ENCODE data around the gene KCNJ18.
"Not testable (repeated sequence)": the region's sequence is repeated elsewhere in the genome, so short reads cannot be mapped to it uniquely, and the experiment has no call there.

The KCNJ18 gene

DNA sequence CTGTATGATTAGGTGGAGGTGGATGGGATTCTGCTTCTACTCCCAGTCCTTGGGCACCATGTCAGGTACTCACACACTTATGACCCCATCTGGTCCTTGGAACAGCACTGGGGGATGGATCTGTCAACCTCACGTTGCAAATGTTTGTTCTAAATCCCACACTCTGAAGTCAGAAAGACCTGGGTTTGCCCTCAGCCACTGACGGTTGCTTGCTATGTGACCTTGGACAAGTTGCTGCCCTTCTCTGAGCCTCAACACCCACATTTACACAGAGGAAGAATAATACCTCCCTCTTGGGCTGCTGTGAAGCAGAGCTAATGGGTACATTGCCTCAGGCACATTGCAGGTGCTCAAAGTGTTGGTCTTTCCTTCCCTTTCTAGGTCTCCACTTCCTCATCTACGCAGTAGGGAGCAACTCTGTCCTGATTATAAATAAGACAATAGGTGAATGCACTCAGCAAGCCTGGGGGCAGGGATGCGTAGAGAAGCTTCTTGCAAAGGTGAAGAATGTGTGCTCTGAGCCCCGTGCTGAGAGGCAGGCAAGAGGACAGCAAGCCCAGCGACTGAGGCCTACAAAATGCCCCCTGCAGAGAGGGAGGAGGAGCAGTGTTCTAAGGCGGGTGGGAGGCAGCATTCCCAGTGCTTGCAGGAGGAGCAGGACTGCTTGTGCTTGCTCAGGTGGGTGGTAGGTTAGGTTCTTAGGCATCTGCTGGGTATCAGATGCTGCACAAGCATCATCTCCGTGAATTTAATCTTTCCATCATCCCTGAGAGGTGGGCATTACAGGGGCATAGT is 21.8 kb upstream of the KCNJ18 start:
- not testable (repeated sequence) for FAIRE-seq; DNase-seq (ENCODE audit: insufficient read length, low spot score)

DNA sequence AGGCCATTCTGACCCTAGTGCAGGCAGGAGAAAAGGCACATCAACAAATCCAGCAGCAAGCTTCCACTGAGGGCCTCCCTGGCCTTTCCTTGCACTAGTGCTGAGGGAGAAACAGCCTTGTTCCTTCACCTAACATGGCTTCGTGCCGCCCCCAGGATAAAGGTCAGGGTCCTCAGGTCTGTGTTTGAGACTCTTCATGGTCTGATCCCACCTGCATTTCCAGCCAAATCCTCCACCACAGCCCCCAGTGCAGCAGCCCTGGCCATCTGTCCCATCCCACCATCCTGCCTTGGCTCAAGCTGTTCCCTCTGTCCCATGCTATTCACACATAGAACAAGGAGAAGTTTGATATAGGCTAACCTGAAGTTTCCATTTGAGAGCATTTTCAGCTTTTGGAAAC is 20.9 kb upstream of the KCNJ18 start:
- DNase-seq (ENCODE audit: insufficient read length, low spot score); FAIRE-seq: not testable (repeated sequence)

DNA sequence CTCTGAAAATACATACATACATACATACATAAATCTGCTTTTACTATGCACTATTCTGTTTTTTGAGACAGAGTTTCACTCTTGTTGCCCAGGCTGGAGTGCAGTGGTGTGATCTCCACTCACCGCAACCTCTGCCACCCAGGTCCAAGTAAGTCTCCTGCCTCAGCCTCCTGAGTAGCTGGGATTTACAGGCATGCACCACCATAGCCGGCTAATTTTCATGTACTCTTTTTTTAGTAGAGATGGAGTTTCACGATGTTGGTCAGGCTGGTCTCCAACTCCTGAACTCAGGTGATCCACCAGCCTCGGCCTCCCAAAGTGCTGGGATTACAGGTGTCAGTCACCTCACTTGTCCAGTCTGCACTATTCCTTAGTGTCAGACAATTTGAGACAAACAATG is 20.5 kb upstream of the KCNJ18 start:
- FAIRE-seq: not testable (repeated sequence)

DNA sequence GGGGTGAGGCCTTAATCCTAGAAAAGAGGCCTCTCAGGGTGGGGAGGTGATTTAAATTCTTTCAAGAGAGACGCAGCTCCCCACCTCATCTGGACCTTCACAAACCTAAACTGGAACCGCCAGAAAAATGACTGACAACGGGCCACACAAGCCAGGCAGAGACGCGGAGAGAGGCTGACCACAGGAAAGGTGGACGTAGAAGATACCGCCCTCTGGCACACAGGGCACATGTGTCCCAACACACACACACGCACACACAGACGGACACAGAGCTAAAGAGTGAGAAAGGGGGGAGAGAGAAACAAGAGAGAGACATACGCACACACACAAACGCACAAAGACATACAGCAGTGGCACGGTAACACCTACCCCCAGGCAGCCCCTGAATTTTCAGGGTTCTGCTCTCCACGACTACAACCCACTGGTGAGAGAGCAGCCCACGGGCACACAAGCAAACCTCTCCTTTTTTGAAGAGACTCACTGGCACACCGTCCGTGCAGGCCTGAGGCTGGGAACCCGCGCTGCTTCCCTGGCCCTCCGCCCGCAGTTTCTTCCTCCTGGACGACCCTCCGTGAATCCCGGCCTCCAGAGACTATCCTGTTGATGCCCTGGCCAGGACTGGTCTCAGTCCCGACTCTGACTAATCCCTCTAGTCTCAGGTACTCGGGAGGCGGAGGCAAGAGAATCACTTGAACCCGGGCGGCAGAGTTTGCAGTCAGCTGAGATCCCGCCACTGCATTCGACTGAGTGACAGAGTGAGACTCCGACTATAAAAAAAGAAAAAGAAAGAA is 18.7 kb upstream of the KCNJ18 start:
- not testable (repeated sequence) for FAIRE-seq; DNase-seq (ENCODE audit: insufficient read length, low spot score)

More for the DNA sequence above, 20.5 kb upstream of the KCNJ18 start:
- not testable (repeated sequence) for DNase-seq (ENCODE audit: insufficient read length, low spot score)

DNA sequence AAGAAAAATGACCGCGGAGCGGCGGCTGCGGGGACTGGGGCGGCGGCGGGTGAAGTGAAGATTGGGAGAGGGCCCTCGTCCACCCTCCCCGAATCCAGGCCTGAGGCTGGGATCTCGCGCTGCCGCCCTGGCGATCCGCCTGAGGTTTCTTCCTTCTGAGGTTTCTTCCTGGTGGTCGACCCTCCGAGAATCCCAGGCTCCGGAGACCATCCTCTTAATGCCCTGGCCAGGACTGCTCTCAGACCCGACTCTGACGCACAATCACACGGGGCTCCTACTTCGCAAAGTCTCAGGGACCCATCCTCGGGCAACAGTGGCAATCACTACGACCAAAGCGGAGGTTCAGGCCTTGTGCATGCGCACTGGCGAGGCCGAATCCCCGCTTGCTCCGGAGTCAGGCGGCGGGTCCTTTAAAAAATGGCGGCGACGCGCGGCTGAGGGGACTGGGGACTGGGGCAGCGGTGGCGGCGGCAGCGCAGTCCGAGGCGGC is 18.0 kb upstream of the KCNJ18 start:
- no peak for FAIRE-seq

DNA sequence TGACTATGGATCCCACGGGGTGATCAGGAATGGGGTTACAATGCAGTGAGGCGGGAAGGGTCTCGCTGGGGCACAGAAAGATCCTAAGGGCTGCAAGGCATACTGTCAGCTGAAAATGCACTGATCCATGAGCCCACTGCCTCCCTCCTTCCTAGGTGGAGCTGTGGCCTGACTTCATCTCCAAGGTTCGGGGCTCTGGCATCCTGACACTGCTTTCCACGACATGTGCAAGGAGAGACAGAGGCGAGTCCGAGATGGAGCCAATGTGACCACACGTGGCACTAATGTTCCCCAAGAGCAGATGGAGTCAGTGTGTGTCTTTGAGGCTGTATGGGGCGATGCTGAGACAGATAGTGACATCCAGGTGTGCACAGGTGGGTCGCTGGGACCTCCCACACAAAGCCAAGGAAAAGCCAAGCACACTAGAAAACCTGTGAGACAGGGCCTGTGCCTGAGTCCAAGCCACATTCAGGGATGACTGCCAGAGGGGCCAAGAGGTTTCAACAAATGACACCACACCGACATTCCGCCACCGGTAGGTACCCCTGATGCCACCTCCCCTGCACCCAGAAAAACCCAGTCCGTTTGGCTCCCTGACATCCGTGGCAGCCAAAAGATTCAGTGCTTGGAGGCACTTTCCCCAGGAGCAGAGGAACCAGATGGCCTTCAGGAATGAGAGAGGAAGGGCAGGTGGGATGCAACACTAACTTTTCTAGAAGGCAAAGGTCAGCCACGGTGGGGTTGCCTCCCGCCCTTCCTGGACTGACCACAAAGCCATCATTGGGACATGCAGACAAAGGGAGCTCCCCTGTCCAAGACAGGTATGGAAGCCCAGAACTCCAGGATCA is 17.2 kb upstream of the KCNJ18 start:
- not testable (repeated sequence) for FAIRE-seq; DNase-seq (ENCODE audit: insufficient read length, low spot score)

More for the DNA sequence above, 18.0 kb upstream of the KCNJ18 start:
- DNase-seq (ENCODE audit: insufficient read length, low spot score): no peak

DNA sequence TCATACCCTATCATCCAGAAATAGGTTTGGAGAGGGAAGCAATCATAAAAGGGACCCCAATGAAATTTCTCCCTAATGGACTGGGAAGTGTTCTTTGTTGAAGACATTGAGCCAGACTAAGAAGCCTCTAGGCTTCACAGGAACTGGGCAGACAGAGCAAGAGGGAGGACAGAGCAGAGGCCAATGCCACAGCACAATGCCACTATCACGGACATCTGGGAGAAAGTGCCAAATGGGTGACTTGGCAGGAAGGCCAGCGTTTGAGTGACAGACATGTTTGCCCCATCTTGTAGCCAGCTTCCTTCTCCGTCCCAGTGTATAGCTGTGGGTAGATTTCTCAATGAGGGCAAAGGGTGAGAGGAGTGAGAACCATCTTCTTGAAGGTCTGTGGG is 16.6 kb upstream of the KCNJ18 start:
- not testable (repeated sequence) for FAIRE-seq; DNase-seq (ENCODE audit: insufficient read length, low spot score)

DNA sequence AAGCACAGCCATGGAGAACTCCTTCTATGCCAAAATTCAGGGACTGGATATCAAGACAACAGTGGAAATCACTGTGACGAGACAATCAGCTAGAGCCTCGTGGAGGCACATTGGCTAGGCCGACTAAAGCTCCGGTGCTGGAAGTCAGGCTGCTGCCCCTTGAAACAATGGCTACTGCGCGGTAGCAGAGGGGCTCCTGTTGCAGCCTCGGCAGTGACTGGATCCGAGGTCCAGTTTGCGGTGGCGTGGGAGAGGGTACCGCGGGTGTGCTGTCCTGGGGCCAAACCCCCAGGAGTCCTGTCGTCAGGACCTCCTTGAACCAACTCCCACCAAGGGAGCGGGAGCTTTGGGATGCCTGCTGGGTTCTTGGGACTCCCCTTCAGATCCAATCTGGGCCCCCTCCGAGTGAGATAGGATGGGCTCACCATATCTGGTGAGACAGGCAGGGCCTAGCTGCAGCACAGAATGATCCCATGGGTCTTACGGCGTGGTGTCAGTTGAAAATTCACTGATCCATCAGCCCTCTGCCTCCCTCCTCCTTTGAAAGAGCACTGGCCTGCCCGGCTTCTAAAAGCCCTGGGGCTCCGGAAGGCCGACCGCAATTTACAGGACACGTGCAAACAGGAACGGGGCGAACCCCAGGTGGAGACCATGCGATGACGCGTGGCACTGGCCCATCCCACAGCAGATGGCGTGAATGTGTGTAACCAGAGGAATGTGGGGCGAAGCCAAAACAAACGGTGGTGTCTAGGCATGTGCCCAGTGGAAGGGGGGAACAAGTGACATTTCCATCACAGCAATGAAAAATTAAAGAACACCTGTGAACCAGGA is 15.8 kb upstream of the KCNJ18 start:
- DNase-seq (ENCODE audit: insufficient read length, low spot score) (no peak), FAIRE-seq (no peak)

DNA sequence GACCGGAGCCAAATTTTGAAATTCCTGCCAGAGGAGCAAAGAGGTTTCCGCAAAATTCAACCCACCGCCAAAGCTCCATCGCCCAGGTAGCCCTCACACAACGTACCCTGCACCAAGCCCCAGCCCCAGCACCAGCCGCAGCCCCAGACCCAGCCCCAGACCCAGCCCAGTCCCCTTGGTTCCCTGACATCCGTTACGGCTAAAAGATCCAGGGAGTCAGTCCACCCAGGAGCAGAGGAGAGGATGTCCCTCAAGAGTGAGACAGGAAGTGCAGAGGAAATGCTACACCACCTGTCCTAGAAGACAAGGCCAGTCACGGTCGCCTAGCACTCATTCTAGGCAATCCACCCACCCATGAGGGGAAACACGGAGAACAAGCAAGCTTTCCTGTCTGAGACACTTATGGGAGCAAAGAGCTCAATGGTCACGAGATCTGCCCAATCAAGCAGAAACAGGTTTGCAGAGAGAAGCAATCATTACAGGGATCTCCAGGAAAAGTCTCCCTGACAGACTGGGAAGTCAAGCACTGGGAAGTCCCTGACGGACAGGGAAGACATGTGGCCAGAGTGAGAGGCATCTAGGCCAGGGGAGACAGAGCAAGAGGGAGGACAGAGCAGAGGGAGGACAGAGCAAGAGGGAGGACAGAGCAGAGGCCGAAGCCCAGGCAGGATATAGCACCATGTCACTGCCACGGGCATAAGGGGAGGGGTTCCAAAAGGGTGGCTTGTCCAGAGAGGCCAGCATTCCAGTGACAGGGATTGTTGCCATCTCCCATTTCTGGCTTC is 15.0 kb upstream of the KCNJ18 start:
- DNase-seq (ENCODE audit: insufficient read length, low spot score) (no peak), FAIRE-seq (no peak)

DNA sequence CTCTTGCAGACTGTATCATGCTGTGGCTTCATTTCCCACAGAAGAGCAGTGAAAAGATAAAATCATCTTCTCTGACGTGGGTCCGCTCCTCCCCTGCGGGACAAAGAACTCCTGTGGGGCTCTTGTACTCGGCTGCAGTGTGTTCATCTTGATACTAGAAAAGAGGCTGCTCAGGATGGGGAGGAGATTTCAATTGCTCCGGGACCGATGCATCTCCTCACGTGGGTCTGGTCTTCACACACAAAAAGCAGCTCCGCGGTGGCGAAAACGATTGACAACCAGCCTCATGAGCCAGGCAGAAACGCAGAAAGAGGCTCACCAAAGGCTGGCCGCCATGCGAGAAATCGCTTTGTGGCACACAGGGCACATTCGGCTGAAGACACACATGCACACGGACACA is 14.4 kb upstream of the KCNJ18 start:
- FAIRE-seq (no peak), DNase-seq (ENCODE audit: insufficient read length, low spot score) (no peak)

DNA sequence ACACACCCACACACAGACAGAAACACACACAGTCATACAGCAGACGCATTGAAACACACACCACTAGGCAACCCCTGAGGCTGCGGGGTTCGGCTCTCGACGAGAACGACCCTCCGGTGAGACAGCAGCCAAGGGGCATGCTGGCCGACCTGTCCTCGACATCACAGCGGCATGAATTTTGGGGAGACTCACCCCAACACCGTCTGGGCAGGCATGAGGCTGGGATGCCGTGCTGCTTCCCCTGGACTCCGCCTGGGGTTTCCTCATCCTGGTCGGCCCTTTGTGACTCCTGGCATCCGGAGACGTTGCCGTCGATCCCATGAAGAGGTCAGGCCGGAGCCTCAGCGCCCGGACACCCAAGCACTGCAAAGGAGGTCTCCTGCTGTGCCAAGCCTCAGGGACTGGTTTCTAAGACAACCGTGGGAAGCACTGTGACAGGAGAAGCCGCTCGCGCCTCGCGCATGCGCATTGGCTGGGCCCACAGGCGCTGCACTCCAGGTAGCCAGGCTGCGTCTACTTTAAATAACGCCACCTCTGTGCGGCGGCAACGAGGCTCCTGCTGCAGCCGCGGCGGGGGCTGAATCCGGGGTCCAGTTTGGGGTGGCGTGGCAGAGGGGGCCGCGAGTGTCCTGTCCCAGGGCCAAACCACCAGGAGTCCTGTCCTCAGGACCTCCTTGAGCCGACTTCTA is 13.8 kb upstream of the KCNJ18 start:
- no peak for FAIRE-seq
- no peak for DNase-seq (ENCODE audit: insufficient read length, low spot score)

DNA sequence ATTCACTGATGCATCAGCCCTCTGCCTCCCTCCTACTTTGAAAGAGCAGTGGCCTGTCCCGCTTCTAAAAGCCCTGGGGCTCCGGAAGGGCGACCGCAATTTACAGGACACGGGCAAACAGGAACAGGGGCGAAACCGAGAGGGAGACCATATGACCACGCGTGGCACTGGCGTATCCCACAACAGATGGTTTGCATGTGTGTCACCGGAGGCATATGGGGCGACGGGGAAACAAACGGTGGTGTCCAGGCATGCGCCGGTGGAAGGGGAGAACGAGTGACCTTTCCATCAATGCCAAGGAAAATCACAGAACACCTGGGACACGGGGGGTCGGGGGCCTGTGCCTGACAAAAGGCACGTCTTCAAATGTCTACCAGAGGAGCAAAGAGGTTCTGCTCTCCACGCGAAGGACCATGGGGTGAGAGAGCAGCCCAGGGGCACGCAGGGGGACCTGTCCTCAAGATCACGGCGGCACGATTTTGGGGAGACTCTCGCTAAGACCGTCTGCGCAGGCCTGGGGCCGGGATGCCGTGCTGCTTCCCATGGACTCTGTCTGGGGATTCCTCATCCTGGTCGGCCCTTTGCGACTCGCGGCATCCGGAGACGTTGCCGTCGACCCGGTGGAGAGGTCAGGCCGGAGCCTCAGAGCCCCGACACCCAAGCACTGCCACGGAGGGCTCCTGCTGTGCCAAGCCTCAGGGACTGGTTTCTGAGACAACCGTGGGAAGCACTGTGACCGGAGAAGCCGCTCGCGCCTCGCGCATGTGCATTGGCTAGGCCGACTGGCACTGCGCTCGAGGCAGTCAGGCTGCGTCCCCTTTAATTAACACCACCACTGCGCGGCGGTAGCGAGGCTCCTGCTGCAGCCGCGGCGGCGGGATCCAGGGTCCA is 12.8 kb upstream of the KCNJ18 start:
- DNase-seq (ENCODE audit: insufficient read length, low spot score) (no peak), FAIRE-seq (no peak)

DNA sequence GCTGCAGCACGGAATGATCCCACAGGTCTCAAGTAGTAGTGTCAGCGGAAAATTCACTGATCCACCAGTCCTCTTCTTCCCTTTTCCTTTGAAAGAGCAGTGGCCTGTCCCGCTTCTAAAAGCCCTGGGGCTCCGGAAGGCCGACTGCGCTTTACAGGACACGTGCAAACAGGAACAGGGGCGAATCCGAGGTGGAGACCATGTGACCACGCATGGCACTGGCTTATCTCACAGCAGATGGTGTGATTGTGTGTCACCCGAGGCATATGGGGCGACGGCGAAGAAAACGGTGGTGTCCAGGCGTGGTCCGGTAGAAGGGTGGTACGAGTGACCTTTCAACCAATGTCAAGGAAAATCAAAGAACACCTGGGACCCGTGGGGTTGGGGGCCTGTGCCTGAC is 12.0 kb upstream of the KCNJ18 start:
- FAIRE-seq (no peak), DNase-seq (ENCODE audit: insufficient read length, low spot score) (no peak)

DNA sequence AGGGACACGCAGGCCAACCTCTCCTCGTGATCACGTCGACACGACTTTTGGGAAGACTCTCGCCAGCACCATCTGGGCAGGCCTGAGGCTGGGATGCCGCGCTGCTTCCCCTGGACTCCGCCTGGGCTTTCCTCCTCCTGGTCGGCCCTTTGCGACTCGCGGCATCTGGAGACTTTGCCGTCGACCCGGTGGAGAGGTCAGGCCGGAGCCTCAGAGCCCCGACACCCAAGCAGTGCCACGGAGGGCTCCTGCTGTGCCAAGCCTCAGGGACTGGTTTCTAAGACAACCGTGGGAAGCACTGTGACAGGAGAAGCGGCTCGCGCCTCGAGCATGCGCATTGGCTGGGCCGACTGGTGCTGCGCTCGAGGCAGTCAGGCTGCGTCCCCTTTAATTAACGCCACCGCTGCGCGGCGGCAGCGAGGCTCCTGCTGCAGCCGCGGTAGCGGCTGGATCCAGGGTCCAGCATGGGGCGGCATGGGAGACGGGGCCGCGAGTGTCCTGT is 11.4 kb upstream of the KCNJ18 start:
- not testable (repeated sequence) for DNase-seq (ENCODE audit: insufficient read length, low spot score); FAIRE-seq

DNA sequence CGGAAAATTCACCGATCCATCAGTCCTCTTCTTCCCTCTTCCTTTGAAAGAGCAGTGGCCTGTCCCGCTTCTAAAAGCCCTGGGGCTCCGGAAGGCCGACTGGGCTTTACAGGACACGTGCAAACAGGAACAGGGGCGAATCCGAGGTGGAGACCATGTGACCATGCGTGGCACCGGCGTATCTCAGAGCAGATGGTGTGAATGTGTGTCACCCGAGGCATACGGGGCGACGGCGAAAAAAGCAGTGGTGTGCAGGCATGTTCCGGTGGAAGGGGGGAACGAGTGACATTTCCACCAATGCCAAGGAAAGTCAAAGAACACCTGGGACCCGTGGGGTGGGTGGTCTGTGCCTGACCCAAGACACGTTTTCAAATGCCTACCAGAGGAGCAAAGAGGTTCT is 10.7 kb upstream of the KCNJ18 start:
- DNase-seq (ENCODE audit: insufficient read length, low spot score); FAIRE-seq: not testable (repeated sequence)

DNA sequence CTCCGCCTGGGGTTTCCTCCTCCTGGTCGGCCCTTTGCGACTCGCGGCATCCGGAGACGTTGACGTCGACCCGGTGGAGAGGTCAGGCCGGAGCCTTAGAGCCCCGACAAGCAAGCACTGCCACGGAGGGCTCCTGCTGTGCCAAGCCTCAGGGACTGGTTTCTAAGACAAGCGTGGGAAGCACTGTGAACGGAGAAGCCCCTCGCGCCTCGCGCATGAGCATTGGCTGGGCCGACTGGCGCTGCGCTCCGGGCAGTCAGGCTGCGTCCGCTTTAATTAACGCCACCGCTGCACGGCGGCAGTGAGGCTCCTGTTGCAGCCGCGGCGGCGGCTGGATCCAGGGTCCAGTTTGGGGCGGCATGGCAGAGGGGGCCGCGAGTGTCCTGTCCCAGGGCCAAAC is 10.2 kb upstream of the KCNJ18 start:
- not testable (repeated sequence) for DNase-seq (ENCODE audit: insufficient read length, low spot score); FAIRE-seq

DNA sequence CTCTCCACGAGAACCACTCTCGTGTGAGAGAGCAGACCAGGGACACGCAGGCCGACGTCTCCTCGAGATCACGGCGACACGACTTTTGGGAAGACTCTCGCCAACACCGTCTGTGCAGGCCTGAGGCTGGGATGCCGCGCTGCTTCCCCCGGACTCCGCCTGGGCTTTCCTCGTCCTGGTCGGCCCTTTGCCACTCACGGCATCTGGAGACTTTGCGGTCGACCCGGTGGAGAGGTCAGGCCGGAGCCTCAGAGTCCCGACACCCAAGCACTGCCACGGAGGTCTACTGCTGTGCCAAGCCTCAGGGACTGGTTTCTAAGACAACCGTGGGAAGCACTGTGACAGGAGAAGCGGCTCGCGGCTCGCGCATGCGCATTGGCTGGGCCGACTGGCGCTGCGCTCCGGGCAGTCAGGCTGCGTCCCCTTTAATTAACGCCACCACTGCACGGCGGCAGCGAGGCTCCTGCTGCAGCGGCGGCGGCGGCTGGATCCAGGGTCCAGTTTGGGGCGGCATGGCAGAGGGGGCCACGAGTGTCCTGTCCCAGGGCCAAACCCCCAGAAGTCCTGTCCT is 9.1 kb upstream of the KCNJ18 start:
- FAIRE-seq; DNase-seq (ENCODE audit: insufficient read length, low spot score): not testable (repeated sequence)

All from HTR-8/SVneo (cell line).